B cell (primary cell): ENCODE data around the gene ZNF277. TPM values are rescaled to one million over a fixed set of nuclear protein-coding genes. Genes with fewer than 3 reads are reported as not detected.

Source experiments
- ATAC-seq: fragments of 200-7000 bp; cut with Tn5 transposase; one replicate; pipeline ENCODE4 v1.10.0; 2021; ENCODE audit warnings: low read depth, mild to moderate bottlenecking, moderate number of reproducible peaks, moderate library complexity
- CTCF ChIA-PET: fragments of 350-600 bp; sonication (Branson Sonifier 250); formaldehyde crosslinking; loops from one replicate; lab custom pipeline; 2021; ENCODE audit warnings: antibody characterized with exemption, inconsistent platforms; lab: Charles Lee
- POLR2A ChIA-PET: fragments of 350-600 bp; sonication (Branson Sonifier 250); formaldehyde crosslinking; loops from one replicate; lab custom pipeline; 2021; ENCODE audit warnings: antibody characterized with exemption; lab: Charles Lee
- DNase-seq: peaks from one replicate; pipeline ENCODE4 v3.0.0; 2013
- H2AFZ ChIP-seq: 2 replicates; pipeline ENCODE4 v1.6.1; 2012; ENCODE audit warnings: mild to moderate bottlenecking, low read depth, low read length; ENCODE audit not compliant: insufficient read depth, poor library complexity, severe bottlenecking
- H3K27ac ChIP-seq, 2 donors: 1 replicate in 1 of 2; 2 replicates in 1 of 2; pipeline ENCODE4 v1.5.1; 2012 to 2013; ENCODE audit warnings: low read length in 2 of 2, mild to moderate bottlenecking in 2 of 2, moderate library complexity in 1 of 2
- H3K27me3 ChIP-seq, 4 experiments: fragments of 200-600 bp in 1 of 4; sonication (generic) in 1 of 4; replicated peaks in 1 of 4; 1 replicate in 2 of 4; 2 replicates in 2 of 4; pipeline versions ENCODE4 v1.6.1 to v1.7.0; 2013 to 2016; ENCODE audit warnings: low read length in 3 of 4, mild to moderate bottlenecking in 2 of 4, mixed read lengths in 1 of 4, moderate library complexity in 1 of 4; ENCODE audit not compliant: insufficient read depth in 4 of 4, control insufficient read depth in 3 of 4; ENCODE audit errors: control extremely low read depth in 1 of 4
- H3K36me3 ChIP-seq, 2 experiments: replicated peaks in 1 of 2; 1 replicate in 1 of 2; 2 replicates in 1 of 2; pipeline versions ENCODE4 v1.6.1 to v1.7.1; 2013; ENCODE audit warnings: low read length in 1 of 2; ENCODE audit not compliant: insufficient read depth in 2 of 2, control insufficient read depth in 1 of 2; ENCODE audit errors: control extremely low read depth in 1 of 2, extremely low read depth in 1 of 2
- H3K4me1 ChIP-seq, 2 donors: fragments of 200-600 bp in 1 of 2; sonication (generic) in 1 of 2; 1 replicate in 1 of 2; 2 replicates in 1 of 2; pipeline versions ENCODE4 v1.5.1 to v1.6.1; 2013 to 2017; ENCODE audit warnings: low read length in 2 of 2; ENCODE audit not compliant: control insufficient read depth in 2 of 2, insufficient read depth in 2 of 2
- H3K4me2 ChIP-seq: replicated peaks from 2 replicates; pipeline ENCODE3; 2012; ENCODE audit warnings: mild to moderate bottlenecking, low read depth, low read length; ENCODE audit not compliant: poor library complexity, severe bottlenecking
- H3K4me3 ChIP-seq, 5 experiments: fragments of 200-600 bp in 1 of 5; sonication (generic) in 1 of 5; 1 replicate in 3 of 5; 2 replicates in 2 of 5; pipeline versions ENCODE4 v1.5.1 to v1.7.0; 2011 to 2016; ENCODE audit warnings: low read length in 4 of 5, mild to moderate bottlenecking in 4 of 5, low read depth in 2 of 5, control low read depth in 1 of 5, moderate library complexity in 1 of 5; ENCODE audit not compliant: insufficient read depth in 1 of 5; ENCODE audit errors: control extremely low read depth in 1 of 5, extremely low read depth in 1 of 5
- H3K79me2 ChIP-seq: fragments of 200-600 bp; sonication (generic); one replicate; pipeline ENCODE4 v1.6.0; 2016; ENCODE audit warnings: low read length; ENCODE audit not compliant: control insufficient read depth, insufficient read depth
- H3K9ac ChIP-seq: fragments of 200-600 bp; sonication (generic); 2 replicates; pipeline ENCODE4 v1.6.1; 2017; ENCODE audit warnings: mild to moderate bottlenecking, low read length, moderate library complexity
- H3K9me3 ChIP-seq, 3 donors: one replicate each; pipeline versions ENCODE4 v1.6.1 to v1.7.1; 2013; ENCODE audit warnings: low read length in 2 of 3; ENCODE audit not compliant: control insufficient read depth in 2 of 3, insufficient read depth in 1 of 3; ENCODE audit errors: control extremely low read depth in 1 of 3
- H4K20me1 ChIP-seq: 2 replicates; pipeline ENCODE4 v1.6.0; 2012; ENCODE audit warnings: mild to moderate bottlenecking, low read length; ENCODE audit not compliant: insufficient read depth, control insufficient read depth, poor library complexity, severe bottlenecking
- H3K27ac Mint-ChIP-seq: one replicate; pipeline ENCODE4 v1.8.0; 2021; ENCODE audit warnings: mixed read lengths
- H3K27me3 Mint-ChIP-seq: one replicate; pipeline ENCODE4 v1.8.0; 2021; ENCODE audit warnings: mixed read lengths
- H3K4me1 Mint-ChIP-seq: one replicate; pipeline ENCODE4 v1.8.0; 2021; ENCODE audit warnings: mixed read lengths
- H3K4me3 Mint-ChIP-seq: one replicate; pipeline ENCODE4 v1.8.0; 2021; ENCODE audit warnings: mixed read lengths
- H3K9me3 Mint-ChIP-seq: one replicate; pipeline ENCODE4 v1.8.0; 2022; ENCODE audit warnings: mixed read lengths; ENCODE audit not compliant: insufficient read depth
- CTCF ChIP-seq: fragments of 200-600 bp; IDR thresholded peaks from one replicate; pipeline ENCODE4 v1.8.0; 2022; ENCODE audit warnings: antibody characterized with exemption, mild to moderate bottlenecking
- EZH2 ChIP-seq: IDR thresholded peaks from 2 replicates; pipeline ENCODE4 v1.6.1; 2012; ENCODE audit warnings: borderline replicate concordance, low read depth, mild to moderate bottlenecking, moderate library complexity, low read length; ENCODE audit not compliant: insufficient read depth, poor library complexity, severe bottlenecking
- WGBS: methylation state at CpG from one replicate; pipeline ENCODE4 v1.1.5; 2013; ENCODE audit warnings: missing lambda C conversion rate; ENCODE audit not compliant: insufficient coverage; 5-methylcytosine and 5-hydroxymethylcytosine counted together
- intact Hi-C: fragments of 100-400 bp; cut with micrococcal nuclease; formaldehyde crosslinking; loops from one replicate; pipeline ENCODE4 v1.10.0; 2022
- polyA plus RNA-seq: library from polyadenylated mRNA; depleted of rRNA; stranded (reverse); fragments of >200 nt; gene quantifications from 2 replicates; pipeline ENCODE4 v1.2.3, GENCODE V29; 2012
- total RNA-seq, 2 donors: library from RNA; stranded (reverse); fragments of 120-200 nt in 1 of 2; gene quantifications; 1 replicate in 1 of 2; 2 replicates in 1 of 2; pipeline versions ENCODE4 v1.2.3 to v1.2.4, GENCODE V29; 2013 to 2022

ZNF277 gene
- total and polyA plus RNA-seq, 2 donors (not counting 1 experiment from before 2014, with no cell fraction given), result 9.5 to 18.6 TPM

GRCh38 chr7:112288301-112288700, 81.8 kb downstream of the ZNF277 start:
- Histone ChIP-seq H3K79me2 (no peaks in the 10 kb centered on the region), H3K4me3 (no peak overlapping the region), H3K4me2 (no peak overlapping the region), H3K4me1 (peaks cover 8 to 9% of the 10 kb centered on the region in 2 donors), H3K36me3 (peaks cover 4 to 12% of the 10 kb centered on the region in 2 experiments), H3K27me3 (no peaks in the 10 kb centered on the region), H3K9me3 (no peaks in the 10 kb centered on the region), H4K20me1 (no peaks in the 10 kb centered on the region), H3K27ac (no peak overlapping the region), H3K9ac (no peak overlapping the region), H2AFZ (no peak overlapping the region)
- ChIA-PET CTCF (no interaction called here), POLR2A (no interaction called here)
- Mint-ChIP-seq H3K4me3 (no peak overlapping the region), H3K27ac (no peak overlapping the region), H3K4me1 (peaks cover 14% of the 10 kb centered on the region), H3K9me3 (no peaks in the 10 kb centered on the region), H3K27me3 (no peaks in the 10 kb centered on the region)
- ATAC-seq (no peak), DNase-seq (no peak)
- no peak for TF ChIP-seq CTCF
- no peak for TF ChIP-seq EZH2
- intact Hi-C loops, result no loop called here
- 100% methylated on average over 2 of the region's 3 CpGs for WGBS

DNA sequence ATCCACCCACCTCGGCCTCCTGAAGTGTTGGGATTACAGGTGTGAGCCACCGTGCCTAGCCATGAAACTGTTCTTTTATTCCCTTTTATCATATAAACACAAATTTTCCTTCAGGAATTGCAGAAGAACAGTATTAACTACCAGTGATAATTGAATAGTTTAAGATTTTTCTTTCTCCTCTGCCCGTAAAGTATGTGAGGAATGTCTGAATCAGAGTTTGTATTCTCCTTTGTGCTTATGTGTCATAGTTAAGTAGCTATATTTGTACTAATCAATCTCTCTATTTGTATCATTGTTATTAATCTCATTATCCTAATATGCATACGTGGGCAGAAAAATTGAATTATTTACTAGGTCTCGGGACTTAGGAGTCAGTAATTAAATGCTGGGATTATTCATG, 83.6 kb downstream of the ZNF277 start:
- CTCF ChIA-PET, result no interaction called here
- Histone ChIP-seq H3K27me3 (no peaks in the 10 kb centered on the region), H3K4me1 (peaks cover 8 to 9% of the 10 kb centered on the region in 2 donors), H3K4me3 (no peak overlapping the region), H3K36me3 (peaks cover 6 to 12% of the 10 kb centered on the region in 2 experiments), H3K79me2 (no peaks in the 10 kb centered on the region), H3K9ac (no peak overlapping the region), H2AFZ (no peak overlapping the region), H3K9me3 (no peaks in the 10 kb centered on the region), H3K4me2 (no peak overlapping the region), H4K20me1 (no peaks in the 10 kb centered on the region), H3K27ac (no peak overlapping the region)
- no CpG with 5 or more reads among the region's 5 CpGs for WGBS
- H3K4me3 Mint-ChIP-seq, result no peak overlapping the region
- ATAC-seq (no peak), DNase-seq (no peak)
- H3K4me1 Mint-ChIP-seq, result peaks cover 8% of the 10 kb centered on the region
- H3K27me3 Mint-ChIP-seq, result no peaks in the 10 kb centered on the region
- intact Hi-C loops, result no loop called here
- TF ChIP-seq CTCF (no peak), EZH2 (no peak)
- no peaks in the 10 kb centered on the region for H3K9me3 Mint-ChIP-seq
- POLR2A ChIA-PET, result no interaction called here
- no peak overlapping the region for H3K27ac Mint-ChIP-seq
